ENCODE results near the gene PDIA2. TPM values are rescaled to one million over a fixed set of nuclear protein-coding genes. Genes with fewer than 3 reads are reported as not detected.

The PDIA2 gene
- total RNA-seq, 2 experiments from 2014 or later: not detected

- H3K9me3 ChIP-seq (ENCODE audit: control insufficient read depth in 1 of 2, insufficient read depth in 1 of 2, low read length in 2 of 2): no peaks in the 10 kb centered on the region
- TF ChIP-seq CTCF (IDR thresholded peaks at IDR 0.05): no peak
- no peaks in the 10 kb centered on the region for H3K9me3 Mint-ChIP-seq
- no peaks in the 10 kb centered on the region for H3K4me1 Mint-ChIP-seq (ENCODE audit: low read depth)
- H3K27me3 ChIP-seq (ENCODE audit: control insufficient read depth in 1 of 2, insufficient read depth in 2 of 2, low read length in 2 of 2): no peaks in the 10 kb centered on the region
- no peak overlapping the region for H3K27ac ChIP-seq (ENCODE audit: low read depth in 1 of 2, low read length in 2 of 2)
- no peak overlapping the region for H3K4me3 ChIP-seq (ENCODE audit: low read length)
- H3K4me3 Mint-ChIP-seq: no peak overlapping the region
- H3K27me3 Mint-ChIP-seq: no peaks in the 10 kb centered on the region
- DNase-seq: peak in 1 of 14 experiments; percentile 9
- peaks cover 7% of the 10 kb centered on the region for H3K4me1 ChIP-seq (ENCODE audit: insufficient read depth, low read length)
- CTCF ChIA-PET: no interaction called here
- intact Hi-C loops (cut with DNase I, micrococcal nuclease): no loop called here
- ATAC-seq (ENCODE audit: poor library complexity): no peak
- H3K36me3 Mint-ChIP-seq (ENCODE audit: low read depth): peaks cover 36% of the 10 kb centered on the region
- POLR2A ChIA-PET: no interaction called here
- H3K27ac Mint-ChIP-seq: no peak overlapping the region
- peaks cover 26% of the 10 kb centered on the region for H3K36me3 ChIP-seq (ENCODE audit: insufficient read depth, low read length)
Observed at GRCh38 chr16:262121-262745, 20.7 kb upstream of the PDIA2 start.

DNA sequence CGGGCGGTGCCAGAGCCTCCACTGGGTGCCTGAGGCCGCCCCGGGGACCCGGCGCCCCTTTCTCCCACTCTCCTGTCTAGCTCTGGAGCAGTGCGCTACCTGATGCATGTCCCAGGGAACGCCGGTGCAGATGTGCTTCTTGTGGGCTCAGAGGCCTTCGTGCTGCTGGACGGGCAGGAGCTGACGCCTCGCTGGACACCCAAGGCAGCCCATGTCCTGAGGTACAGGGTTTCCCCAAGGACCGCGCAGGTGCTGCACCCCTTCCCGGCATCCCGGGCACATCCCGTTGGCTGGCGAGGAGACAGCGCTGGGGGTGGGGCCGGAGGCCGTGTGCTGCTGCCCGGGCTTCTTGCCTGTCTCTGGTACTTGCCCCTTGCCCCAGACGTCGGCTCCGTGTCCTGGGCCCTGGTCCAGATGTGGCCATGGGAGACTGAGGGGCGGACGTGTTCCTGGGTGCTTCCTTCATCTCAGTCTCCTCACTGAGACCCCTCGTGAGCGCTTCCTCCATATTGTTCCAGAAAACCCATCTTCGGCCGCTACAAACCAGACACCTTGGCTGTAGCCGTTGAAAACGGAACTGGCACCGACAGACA, 19.7 kb upstream of the PDIA2 start:
- TF ChIP-seq CTCF (IDR thresholded peaks at IDR 0.05): no peak
- intact Hi-C loops (cut with DNase I, micrococcal nuclease): no loop called here
- H3K36me3 ChIP-seq (ENCODE audit: insufficient read depth, low read length): peaks cover 26% of the 10 kb centered on the region
- Mint-ChIP-seq H3K4me1 (ENCODE audit: low read depth) (no peaks in the 10 kb centered on the region), H3K27me3 (no peaks in the 10 kb centered on the region), H3K9me3 (no peaks in the 10 kb centered on the region), H3K36me3 (ENCODE audit: low read depth) (peaks cover 38% of the 10 kb centered on the region), H3K27ac (no peak overlapping the region), H3K4me3 (no peak overlapping the region)
- ChIA-PET CTCF (no interaction called here), POLR2A (no interaction called here)
- H3K27ac ChIP-seq (ENCODE audit: low read depth in 1 of 2, low read length in 2 of 2): no peak overlapping the region
- H3K4me3 ChIP-seq (ENCODE audit: low read length): no peak overlapping the region
- ATAC-seq (ENCODE audit: poor library complexity) (no peak), DNase-seq (peak in 1 of 14 experiments; percentile 15)
- peaks cover 7% of the 10 kb centered on the region for H3K4me1 ChIP-seq (ENCODE audit: insufficient read depth, low read length)
- H3K27me3 ChIP-seq (ENCODE audit: control insufficient read depth in 1 of 2, insufficient read depth in 2 of 2, low read length in 2 of 2): no peaks in the 10 kb centered on the region
- no peaks in the 10 kb centered on the region for H3K9me3 ChIP-seq (ENCODE audit: control insufficient read depth in 1 of 2, insufficient read depth in 1 of 2, low read length in 2 of 2)

DNA sequence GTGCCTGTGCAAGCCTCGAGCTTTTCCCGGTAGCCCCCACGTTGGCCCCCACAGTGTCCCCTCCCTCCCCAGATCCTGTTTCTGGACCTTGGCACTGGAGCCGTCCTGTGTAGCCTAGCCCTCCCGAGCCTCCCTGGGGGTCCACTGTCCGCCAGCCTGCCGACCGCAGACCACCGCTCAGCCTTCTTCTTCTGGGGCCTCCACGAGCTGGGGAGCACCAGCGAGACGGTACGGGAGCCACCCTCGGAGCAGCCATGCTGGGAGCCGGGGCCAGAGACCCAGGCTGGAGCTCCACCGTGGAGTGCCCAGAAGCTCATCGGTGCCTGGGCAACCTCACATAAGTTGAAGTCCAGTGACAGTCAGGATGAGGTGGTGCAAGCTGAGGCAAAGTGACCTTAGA, 19.0 kb upstream of the PDIA2 start:
- Mint-ChIP-seq H3K9me3 (no peaks in the 10 kb centered on the region), H3K36me3 (ENCODE audit: low read depth) (peaks cover 38% of the 10 kb centered on the region), H3K4me1 (ENCODE audit: low read depth) (no peaks in the 10 kb centered on the region), H3K4me3 (no peak overlapping the region), H3K27ac (no peak overlapping the region), H3K27me3 (no peaks in the 10 kb centered on the region)
- no peak for ATAC-seq (ENCODE audit: poor library complexity)
- no peak for TF ChIP-seq CTCF (IDR thresholded peaks at IDR 0.05)
- Histone ChIP-seq H3K4me3 (ENCODE audit: low read length) (no peak overlapping the region), H3K27me3 (ENCODE audit: control insufficient read depth in 1 of 2, insufficient read depth in 2 of 2, low read length in 2 of 2) (no peaks in the 10 kb centered on the region), H3K36me3 (ENCODE audit: insufficient read depth, low read length) (peaks cover 26% of the 10 kb centered on the region), H3K4me1 (ENCODE audit: insufficient read depth, low read length) (peaks cover 7% of the 10 kb centered on the region), H3K27ac (ENCODE audit: low read depth in 1 of 2, low read length in 2 of 2) (no peak overlapping the region), H3K9me3 (ENCODE audit: control insufficient read depth in 1 of 2, insufficient read depth in 1 of 2, low read length in 2 of 2) (no peaks in the 10 kb centered on the region)
- ChIA-PET CTCF (no interaction called here), POLR2A (no interaction called here)
- intact Hi-C loops (cut with DNase I, micrococcal nuclease): no loop called here
- peak in 1 of 14 experiments; percentile 9 for DNase-seq

Data from CD4-positive, alpha-beta T cell (primary cell).